ENCODE results near the gene PLCL2.

DNA sequence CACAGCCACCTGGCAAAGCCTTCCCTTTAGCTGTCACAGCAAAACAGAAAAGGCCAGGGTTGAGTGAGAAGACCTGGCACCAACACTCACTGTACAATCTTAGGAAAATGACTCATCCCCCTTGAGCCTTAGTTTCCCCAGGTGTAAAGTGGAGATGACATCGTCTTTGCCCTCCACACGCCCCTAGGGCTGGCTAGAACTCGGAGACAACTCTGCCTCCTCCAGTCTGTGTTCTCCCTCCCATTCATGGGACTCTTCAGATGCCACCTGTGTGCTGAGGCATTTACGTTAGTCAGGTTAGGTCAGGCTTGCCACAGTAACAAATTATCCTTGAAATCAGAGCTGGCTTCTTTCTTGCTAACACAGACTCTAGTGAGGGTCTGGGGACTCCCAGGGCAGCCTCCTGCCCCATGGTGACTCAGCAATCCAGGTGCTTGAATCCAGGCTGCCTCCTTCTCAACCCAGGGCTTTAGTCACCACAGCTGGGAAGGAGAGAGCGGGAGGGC lies 252.6 kb downstream of the PLCL2 start:
- TF ChIP-seq, protein P1, sequence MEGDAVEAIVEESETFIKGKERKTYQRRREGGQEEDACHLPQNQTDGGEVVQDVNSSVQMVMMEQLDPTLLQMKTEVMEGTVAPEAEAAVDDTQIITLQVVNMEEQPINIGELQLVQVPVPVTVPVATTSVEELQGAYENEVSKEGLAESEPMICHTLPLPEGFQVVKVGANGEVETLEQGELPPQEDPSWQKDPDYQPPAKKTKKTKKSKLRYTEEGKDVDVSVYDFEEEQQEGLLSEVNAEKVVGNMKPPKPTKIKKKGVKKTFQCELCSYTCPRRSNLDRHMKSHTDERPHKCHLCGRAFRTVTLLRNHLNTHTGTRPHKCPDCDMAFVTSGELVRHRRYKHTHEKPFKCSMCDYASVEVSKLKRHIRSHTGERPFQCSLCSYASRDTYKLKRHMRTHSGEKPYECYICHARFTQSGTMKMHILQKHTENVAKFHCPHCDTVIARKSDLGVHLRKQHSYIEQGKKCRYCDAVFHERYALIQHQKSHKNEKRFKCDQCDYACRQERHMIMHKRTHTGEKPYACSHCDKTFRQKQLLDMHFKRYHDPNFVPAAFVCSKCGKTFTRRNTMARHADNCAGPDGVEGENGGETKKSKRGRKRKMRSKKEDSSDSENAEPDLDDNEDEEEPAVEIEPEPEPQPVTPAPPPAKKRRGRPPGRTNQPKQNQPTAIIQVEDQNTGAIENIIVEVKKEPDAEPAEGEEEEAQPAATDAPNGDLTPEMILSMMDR (IDR thresholded peaks at IDR 0.05; ENCODE audit: low read depth, low read length, missing input control) = no peak
- no peak for TF ChIP-seq RAD21 (IDR thresholded peaks at IDR 0.05)
- TF ChIP-seq HNF4G (IDR thresholded peaks at IDR 0.05) = no peak
- TF ChIP-seq YY1 (IDR thresholded peaks at IDR 0.05) = no peak
- no peak for TF ChIP-seq REST (IDR thresholded peaks at IDR 0.05)
- no peak for TF ChIP-seq TAF1 (conservative IDR thresholded peaks at IDR 0.05)
- no peak for TF ChIP-seq SP1 (IDR thresholded peaks at IDR 0.05)
